Fibroblast of pulmonary artery (primary cell): ENCODE measurements around the gene KRT24.

Source experiments
- DNase-seq: peaks from one replicate; pipeline ENCODE4 v3.0.0-alpha.2; 2010; ENCODE audit warnings: low read depth
- H3K4me3 ChIP-seq: replicated peaks from 2 replicates; pipeline ENCODE4 v1.5.1; 2011; ENCODE audit warnings: low read depth, mild to moderate bottlenecking, control low read depth, low read length, moderate library complexity
- CTCF ChIP-seq: IDR thresholded peaks from 2 replicates; pipeline ENCODE4 v1.5.1; 2011; ENCODE audit warnings: mild to moderate bottlenecking, control low read depth, low read length, inconsistent platforms; ENCODE audit errors: missing control alignments

KRT24 gene

DNA sequence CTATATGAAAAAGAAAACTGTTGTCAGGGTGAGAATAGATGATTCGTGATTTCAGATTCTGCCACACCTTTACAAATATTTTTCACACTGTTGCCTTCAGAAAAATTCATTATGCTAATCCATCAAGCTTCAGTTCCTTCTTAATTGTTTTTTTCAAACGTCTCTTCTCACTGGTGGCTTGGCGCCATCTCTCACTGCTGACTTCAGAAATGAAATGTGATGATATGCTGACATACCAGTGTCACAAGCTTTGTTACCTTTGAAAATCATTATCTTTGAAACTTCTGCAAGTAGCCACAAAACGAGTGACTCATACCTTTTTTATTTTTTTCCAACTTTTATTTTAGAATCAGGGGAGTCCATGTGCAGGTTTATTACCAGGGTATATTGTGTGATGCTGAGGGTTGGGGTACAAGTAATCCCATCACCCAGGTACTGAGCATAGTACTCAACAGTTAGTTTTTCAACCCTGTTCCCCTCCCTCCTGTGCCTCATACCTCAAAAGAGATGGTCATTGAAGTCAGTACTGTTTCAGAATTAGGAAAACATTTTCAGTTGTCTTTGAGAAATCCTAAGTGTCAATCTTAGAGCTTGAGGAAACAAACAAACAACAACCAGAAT lies 24.5 kb downstream of the KRT24 start:
- H3K4me3 ChIP-seq = no peak overlapping the region
- no peak for TF ChIP-seq CTCF
- DNase-seq = no peak

DNA sequence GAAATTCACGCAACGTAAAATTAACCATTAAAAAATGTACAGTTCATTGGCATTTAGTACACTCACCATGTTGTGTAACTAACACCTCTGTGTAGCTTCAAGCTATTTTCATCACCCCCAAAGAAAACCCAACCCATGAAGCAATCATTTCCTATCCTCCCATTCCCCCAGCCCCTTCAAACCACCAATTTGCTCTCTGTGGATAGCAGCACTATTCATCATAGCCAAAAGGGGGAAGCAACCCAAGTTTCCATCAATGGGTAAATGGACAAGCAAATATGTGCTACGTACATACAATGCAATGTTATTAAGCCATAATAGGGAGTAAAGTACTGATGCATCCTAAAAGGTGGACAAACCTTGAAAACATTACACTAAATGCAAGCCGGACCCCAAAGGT lies 27.6 kb downstream of the KRT24 start:
- no peak for TF ChIP-seq CTCF
- H3K4me3 ChIP-seq = no peak overlapping the region
- DNase-seq = no peak

DNA sequence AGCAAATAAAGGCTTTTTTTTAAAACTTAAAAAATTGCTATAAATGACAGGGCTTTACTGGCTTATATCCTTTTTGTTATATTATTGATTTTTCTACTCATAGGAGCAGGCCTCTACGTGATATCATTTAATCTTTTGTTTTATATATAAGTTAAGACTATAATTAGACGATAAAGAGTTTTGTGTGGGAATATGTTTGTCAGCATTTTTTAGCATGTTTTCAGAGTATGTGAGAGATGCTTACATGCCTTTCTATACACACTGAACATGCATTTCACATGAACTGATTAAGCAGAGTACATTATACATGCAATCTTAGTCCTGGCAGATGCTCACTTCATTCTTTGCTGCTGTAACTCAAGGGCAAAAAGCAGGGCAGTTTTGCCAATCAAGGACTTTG lies 30.9 kb downstream of the KRT24 start:
- H3K4me3 ChIP-seq = no peak overlapping the region
- no peak for TF ChIP-seq CTCF
- no peak for DNase-seq

GRCh38 chr17:40671282-40671681 lies 32.3 kb downstream of the KRT24 start:
- no peak for TF ChIP-seq CTCF
- no peak for DNase-seq
- no peak overlapping the region for H3K4me3 ChIP-seq

- no peak for TF ChIP-seq CTCF
- no peak for DNase-seq
- no peak overlapping the region for H3K4me3 ChIP-seq
Observed at GRCh38 chr17:40666331-40666730, 37.2 kb downstream of the KRT24 start.

- TF ChIP-seq CTCF = no peak
- H3K4me3 ChIP-seq = no peak within 1 kb of the TSS
- DNase-seq = no peak
Observed at GRCh38 chr17:40664582-40665333, 38.8 kb downstream of the KRT24 start, which contains the start of gene KRT222. TSS of gene KRT222 (minus strand) at chr17:40665177. CDS start at chr17:40665099, 78 bp downstream.
